H1 (cell line): ENCODE data around the gene CGREF1. TPM values are rescaled to one million over a fixed set of nuclear protein-coding genes. Genes with fewer than 3 reads are reported as not detected.

Experiments
- HDAC6 ChIP-seq: IDR thresholded peaks from one replicate; pipeline ENCODE4 v1.7.1; 2012; ENCODE audit warnings: low read depth, mild to moderate bottlenecking, inconsistent platforms, low read length, moderate library complexity
- polyA plus RNA-seq, 7 experiments: library from polyadenylated mRNA; depleted of rRNA in 3 of 7; stranded (reverse) in 5 of 7; unstranded in 2 of 7; fragments of >200 nt in 5 of 7; fragments of 200-250 nt in 2 of 7; gene quantifications; 1 replicate in 5 of 7; 2 replicates in 1 of 7; 4 replicates in 1 of 7; pipeline versions ENCODE4 v1.2.1 to v1.2.3, GENCODE V29; 2011 to 2013; ENCODE audit warnings: missing spikeins in 2 of 7, mixed read lengths in 2 of 7
- total RNA-seq: library from RNA; stranded (reverse); fragmentation: NEBNext Ultra II Directional; extraction: Animal tissue kit (Norgen Biotek cat#: 25700); gene quantifications from 2 replicates; pipeline ENCODE4 v1.2.1, GENCODE V29; 2021
- TF ChIP-seq, protein P1 (sequence below): fragments of 300-600 bp; sonication (generic); IDR thresholded peaks from 2 replicates; pipeline ENCODE4 v1.7.1; 2012; ENCODE audit warnings: low read length, moderate library complexity, mild to moderate bottlenecking, inconsistent platforms; ENCODE audit not compliant: insufficient replicate concordance

CGREF1 gene
- total and polyA plus RNA-seq, 2 of the 8 experiments (the other 6 are each of a cell fraction or from before 2014, with no cell fraction given): 2.5 to 3.4 TPM

DNA sequence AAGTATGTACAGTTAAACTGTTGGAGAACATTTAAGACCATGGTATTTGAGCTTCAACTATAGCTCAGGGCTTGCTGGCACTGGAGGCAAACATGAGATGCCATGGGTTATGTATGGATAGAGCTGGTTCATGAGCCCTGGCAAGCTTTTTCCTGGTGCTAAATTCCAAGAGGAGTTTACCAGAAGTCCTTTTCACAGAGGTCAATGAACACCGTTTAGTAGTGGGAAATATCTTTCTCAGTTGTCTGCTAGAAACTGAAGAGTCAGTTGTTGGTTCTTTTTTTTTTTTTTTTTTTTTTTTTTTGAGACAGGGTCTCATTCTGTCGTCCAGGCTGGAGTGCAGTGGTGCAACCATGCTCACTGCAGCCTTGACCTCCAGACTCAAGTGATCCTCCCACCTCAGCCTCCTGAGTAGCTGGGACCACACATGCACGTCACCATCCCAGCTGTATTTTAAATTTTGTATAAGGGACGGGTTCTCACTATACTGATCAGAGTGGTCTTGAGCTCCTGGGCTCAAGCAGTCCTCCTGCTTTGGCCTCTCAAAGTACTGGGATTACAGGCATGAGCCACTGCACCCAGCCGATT is 31.0 kb downstream of the CGREF1 start (continued):
- TF ChIP-seq, protein P1, sequence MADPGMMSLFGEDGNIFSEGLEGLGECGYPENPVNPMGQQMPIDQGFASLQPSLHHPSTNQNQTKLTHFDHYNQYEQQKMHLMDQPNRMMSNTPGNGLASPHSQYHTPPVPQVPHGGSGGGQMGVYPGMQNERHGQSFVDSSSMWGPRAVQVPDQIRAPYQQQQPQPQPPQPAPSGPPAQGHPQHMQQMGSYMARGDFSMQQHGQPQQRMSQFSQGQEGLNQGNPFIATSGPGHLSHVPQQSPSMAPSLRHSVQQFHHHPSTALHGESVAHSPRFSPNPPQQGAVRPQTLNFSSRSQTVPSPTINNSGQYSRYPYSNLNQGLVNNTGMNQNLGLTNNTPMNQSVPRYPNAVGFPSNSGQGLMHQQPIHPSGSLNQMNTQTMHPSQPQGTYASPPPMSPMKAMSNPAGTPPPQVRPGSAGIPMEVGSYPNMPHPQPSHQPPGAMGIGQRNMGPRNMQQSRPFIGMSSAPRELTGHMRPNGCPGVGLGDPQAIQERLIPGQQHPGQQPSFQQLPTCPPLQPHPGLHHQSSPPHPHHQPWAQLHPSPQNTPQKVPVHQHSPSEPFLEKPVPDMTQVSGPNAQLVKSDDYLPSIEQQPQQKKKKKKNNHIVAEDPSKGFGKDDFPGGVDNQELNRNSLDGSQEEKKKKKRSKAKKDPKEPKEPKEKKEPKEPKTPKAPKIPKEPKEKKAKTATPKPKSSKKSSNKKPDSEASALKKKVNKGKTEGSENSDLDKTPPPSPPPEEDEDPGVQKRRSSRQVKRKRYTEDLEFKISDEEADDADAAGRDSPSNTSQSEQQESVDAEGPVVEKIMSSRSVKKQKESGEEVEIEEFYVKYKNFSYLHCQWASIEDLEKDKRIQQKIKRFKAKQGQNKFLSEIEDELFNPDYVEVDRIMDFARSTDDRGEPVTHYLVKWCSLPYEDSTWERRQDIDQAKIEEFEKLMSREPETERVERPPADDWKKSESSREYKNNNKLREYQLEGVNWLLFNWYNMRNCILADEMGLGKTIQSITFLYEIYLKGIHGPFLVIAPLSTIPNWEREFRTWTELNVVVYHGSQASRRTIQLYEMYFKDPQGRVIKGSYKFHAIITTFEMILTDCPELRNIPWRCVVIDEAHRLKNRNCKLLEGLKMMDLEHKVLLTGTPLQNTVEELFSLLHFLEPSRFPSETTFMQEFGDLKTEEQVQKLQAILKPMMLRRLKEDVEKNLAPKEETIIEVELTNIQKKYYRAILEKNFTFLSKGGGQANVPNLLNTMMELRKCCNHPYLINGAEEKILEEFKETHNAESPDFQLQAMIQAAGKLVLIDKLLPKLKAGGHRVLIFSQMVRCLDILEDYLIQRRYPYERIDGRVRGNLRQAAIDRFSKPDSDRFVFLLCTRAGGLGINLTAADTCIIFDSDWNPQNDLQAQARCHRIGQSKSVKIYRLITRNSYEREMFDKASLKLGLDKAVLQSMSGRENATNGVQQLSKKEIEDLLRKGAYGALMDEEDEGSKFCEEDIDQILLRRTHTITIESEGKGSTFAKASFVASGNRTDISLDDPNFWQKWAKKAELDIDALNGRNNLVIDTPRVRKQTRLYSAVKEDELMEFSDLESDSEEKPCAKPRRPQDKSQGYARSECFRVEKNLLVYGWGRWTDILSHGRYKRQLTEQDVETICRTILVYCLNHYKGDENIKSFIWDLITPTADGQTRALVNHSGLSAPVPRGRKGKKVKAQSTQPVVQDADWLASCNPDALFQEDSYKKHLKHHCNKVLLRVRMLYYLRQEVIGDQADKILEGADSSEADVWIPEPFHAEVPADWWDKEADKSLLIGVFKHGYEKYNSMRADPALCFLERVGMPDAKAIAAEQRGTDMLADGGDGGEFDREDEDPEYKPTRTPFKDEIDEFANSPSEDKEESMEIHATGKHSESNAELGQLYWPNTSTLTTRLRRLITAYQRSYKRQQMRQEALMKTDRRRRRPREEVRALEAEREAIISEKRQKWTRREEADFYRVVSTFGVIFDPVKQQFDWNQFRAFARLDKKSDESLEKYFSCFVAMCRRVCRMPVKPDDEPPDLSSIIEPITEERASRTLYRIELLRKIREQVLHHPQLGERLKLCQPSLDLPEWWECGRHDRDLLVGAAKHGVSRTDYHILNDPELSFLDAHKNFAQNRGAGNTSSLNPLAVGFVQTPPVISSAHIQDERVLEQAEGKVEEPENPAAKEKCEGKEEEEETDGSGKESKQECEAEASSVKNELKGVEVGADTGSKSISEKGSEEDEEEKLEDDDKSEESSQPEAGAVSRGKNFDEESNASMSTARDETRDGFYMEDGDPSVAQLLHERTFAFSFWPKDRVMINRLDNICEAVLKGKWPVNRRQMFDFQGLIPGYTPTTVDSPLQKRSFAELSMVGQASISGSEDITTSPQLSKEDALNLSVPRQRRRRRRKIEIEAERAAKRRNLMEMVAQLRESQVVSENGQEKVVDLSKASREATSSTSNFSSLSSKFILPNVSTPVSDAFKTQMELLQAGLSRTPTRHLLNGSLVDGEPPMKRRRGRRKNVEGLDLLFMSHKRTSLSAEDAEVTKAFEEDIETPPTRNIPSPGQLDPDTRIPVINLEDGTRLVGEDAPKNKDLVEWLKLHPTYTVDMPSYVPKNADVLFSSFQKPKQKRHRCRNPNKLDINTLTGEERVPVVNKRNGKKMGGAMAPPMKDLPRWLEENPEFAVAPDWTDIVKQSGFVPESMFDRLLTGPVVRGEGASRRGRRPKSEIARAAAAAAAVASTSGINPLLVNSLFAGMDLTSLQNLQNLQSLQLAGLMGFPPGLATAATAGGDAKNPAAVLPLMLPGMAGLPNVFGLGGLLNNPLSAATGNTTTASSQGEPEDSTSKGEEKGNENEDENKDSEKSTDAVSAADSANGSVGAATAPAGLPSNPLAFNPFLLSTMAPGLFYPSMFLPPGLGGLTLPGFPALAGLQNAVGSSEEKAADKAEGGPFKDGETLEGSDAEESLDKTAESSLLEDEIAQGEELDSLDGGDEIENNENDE: no peak
- no peak for TF ChIP-seq HDAC6
